Measurements from ENCODE around the gene CEP162. TPM values are rescaled to one million over a fixed set of nuclear protein-coding genes. Genes with fewer than 3 reads are reported as not detected.

The CEP162 gene
- total RNA-seq, 3 donors from 2014 or later (not counting 1 experiment from before 2014, with no cell fraction given) = 11.2 to 14.6 (median 12.0) TPM

DNA sequence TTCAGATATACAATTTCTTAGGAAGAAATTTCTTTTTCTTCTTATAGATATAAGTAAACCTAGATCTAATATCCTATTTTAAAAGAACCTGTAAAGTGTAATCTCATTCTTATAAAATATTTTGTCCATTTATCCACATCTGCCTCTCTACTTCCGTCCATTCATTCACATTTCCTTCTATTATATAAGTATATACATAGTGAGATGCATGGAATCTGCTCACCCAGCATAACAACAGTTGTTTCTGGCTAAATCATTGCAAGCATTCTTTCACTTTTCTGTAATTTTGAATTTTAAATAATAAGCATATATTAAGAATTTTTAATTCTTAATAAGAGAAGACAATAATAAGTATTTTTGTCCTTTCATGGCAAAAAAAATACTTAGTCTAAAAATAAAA lies 45.4 kb downstream of the CEP162 start:
- H3K27ac ChIP-seq (ENCODE audit: low read length) = no peak overlapping the region
- no peak for DNase-seq
- H3K27ac Mint-ChIP-seq = no peak overlapping the region
- ATAC-seq = no peak
- TF ChIP-seq, protein P1, sequence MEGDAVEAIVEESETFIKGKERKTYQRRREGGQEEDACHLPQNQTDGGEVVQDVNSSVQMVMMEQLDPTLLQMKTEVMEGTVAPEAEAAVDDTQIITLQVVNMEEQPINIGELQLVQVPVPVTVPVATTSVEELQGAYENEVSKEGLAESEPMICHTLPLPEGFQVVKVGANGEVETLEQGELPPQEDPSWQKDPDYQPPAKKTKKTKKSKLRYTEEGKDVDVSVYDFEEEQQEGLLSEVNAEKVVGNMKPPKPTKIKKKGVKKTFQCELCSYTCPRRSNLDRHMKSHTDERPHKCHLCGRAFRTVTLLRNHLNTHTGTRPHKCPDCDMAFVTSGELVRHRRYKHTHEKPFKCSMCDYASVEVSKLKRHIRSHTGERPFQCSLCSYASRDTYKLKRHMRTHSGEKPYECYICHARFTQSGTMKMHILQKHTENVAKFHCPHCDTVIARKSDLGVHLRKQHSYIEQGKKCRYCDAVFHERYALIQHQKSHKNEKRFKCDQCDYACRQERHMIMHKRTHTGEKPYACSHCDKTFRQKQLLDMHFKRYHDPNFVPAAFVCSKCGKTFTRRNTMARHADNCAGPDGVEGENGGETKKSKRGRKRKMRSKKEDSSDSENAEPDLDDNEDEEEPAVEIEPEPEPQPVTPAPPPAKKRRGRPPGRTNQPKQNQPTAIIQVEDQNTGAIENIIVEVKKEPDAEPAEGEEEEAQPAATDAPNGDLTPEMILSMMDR (IDR thresholded peaks at IDR 0.05) = no peak
- intact Hi-C loops (cut with micrococcal nuclease) = no loop called here
- H3K4me3 Mint-ChIP-seq = no peak overlapping the region
- WGBS (ENCODE audit: insufficient coverage) = no CpG with 5 or more reads among the region's 1 CpG
- H3K4me3 ChIP-seq (ENCODE audit: low read length) = no peak overlapping the region
- no peaks in the 10 kb centered on the region for H3K9me3 Mint-ChIP-seq
- H3K36me3 ChIP-seq (ENCODE audit: control insufficient read depth, insufficient read depth, low read length) = peaks cover 13% of the 10 kb centered on the region
- H3K36me3 Mint-ChIP-seq = no peaks in the 10 kb centered on the region
- no peaks in the 10 kb centered on the region for H3K4me1 ChIP-seq (ENCODE audit: control insufficient read depth, insufficient read depth, low read length)
- no peaks in the 10 kb centered on the region for H3K27me3 ChIP-seq (ENCODE audit: control insufficient read depth, insufficient read depth, low read length)
- no peaks in the 10 kb centered on the region for H3K9me3 ChIP-seq (ENCODE audit: control insufficient read depth, insufficient read depth, low read length)
- peaks cover 0 to 5% of the 10 kb centered on the region in 2 donors for H3K4me1 Mint-ChIP-seq
- H3K27me3 Mint-ChIP-seq (ENCODE audit: low read depth in 2 of 2) = no peaks in the 10 kb centered on the region

DNA sequence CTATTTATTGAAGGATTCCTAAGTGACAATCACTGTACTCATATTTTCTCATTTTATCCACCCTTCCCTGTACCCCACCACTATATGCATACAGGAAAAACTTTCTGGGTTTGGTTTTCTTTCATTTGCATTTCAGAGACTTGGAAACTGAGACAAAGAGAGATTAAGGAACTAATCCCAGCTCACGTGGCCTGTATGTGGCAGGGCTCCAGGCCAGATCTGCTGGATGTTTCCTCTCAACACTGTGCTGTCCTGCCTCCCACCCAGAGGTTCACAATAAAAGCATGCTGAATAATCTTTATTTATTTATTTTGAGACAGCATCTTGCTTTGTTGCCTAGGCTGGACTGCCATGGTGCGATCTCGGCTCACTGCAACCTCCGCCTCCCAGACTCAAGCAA lies 50.2 kb downstream of the CEP162 start:
- DNase-seq = no peak
- Histone ChIP-seq H3K36me3 (ENCODE audit: control insufficient read depth, insufficient read depth, low read length) (peaks cover 4% of the 10 kb centered on the region), H3K27ac (ENCODE audit: low read length) (no peak overlapping the region), H3K27me3 (ENCODE audit: control insufficient read depth, insufficient read depth, low read length) (no peaks in the 10 kb centered on the region), H3K4me1 (ENCODE audit: control insufficient read depth, insufficient read depth, low read length) (no peaks in the 10 kb centered on the region), H3K4me3 (ENCODE audit: low read length) (no peak overlapping the region), H3K9me3 (ENCODE audit: control insufficient read depth, insufficient read depth, low read length) (no peaks in the 10 kb centered on the region)
- Mint-ChIP-seq H3K36me3 (no peaks in the 10 kb centered on the region), H3K4me1 (peaks cover 0 to 5% of the 10 kb centered on the region in 2 donors), H3K9me3 (no peaks in the 10 kb centered on the region), H3K27me3 (ENCODE audit: low read depth in 2 of 2) (no peaks in the 10 kb centered on the region), H3K27ac (no peak overlapping the region), H3K4me3 (no peak overlapping the region)
- ATAC-seq = no peak
- 87% methylated on average over 4 of the region's 4 CpGs for WGBS (ENCODE audit: insufficient coverage)
- TF ChIP-seq, protein P1 (IDR thresholded peaks at IDR 0.05) = no peak
- intact Hi-C loops (cut with micrococcal nuclease) = no loop called here

DNA sequence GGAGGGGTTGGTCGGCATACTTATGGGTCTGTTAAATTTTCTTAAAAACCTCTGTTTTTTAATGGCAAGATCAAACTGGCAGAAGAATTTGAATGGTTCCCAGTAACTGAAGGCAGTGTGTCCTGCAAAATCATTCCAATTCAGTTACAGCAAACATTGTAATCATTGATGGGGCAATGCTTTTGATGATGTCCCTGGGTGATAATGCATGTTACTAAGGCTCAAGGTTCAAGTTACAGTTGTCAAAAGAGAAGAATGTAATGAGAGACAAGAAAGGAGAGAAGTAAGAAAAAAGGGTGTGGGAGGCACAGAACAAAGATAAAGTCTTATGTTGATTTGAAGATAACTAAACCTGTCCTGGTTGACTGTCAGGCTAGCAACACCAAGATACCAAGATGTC lies 54.9 kb downstream of the CEP162 start:
- H3K9me3 Mint-ChIP-seq = no peaks in the 10 kb centered on the region
- H3K27me3 Mint-ChIP-seq (ENCODE audit: low read depth in 2 of 2) = no peaks in the 10 kb centered on the region
- H3K27ac Mint-ChIP-seq = no peak overlapping the region
- H3K4me1 Mint-ChIP-seq = no peaks in the 10 kb centered on the region
- H3K4me1 ChIP-seq (ENCODE audit: control insufficient read depth, insufficient read depth, low read length) = no peaks in the 10 kb centered on the region
- no peaks in the 10 kb centered on the region for H3K27me3 ChIP-seq (ENCODE audit: control insufficient read depth, insufficient read depth, low read length)
- no peaks in the 10 kb centered on the region for H3K36me3 Mint-ChIP-seq
- H3K27ac ChIP-seq (ENCODE audit: low read length) = no peak overlapping the region
- peaks cover 20% of the 10 kb centered on the region for H3K36me3 ChIP-seq (ENCODE audit: control insufficient read depth, insufficient read depth, low read length)
- H3K4me3 Mint-ChIP-seq = no peak overlapping the region
- ATAC-seq (no peak), DNase-seq (no peak)
- no peak overlapping the region for H3K4me3 ChIP-seq (ENCODE audit: low read length)
- H3K9me3 ChIP-seq (ENCODE audit: control insufficient read depth, insufficient read depth, low read length) = no peaks in the 10 kb centered on the region
- intact Hi-C loops (cut with micrococcal nuclease) = no loop called here
- 100% methylated on average over 1 of the region's 1 CpG for WGBS (ENCODE audit: insufficient coverage)
- TF ChIP-seq, protein P1 (IDR thresholded peaks at IDR 0.05) = no peak

DNA sequence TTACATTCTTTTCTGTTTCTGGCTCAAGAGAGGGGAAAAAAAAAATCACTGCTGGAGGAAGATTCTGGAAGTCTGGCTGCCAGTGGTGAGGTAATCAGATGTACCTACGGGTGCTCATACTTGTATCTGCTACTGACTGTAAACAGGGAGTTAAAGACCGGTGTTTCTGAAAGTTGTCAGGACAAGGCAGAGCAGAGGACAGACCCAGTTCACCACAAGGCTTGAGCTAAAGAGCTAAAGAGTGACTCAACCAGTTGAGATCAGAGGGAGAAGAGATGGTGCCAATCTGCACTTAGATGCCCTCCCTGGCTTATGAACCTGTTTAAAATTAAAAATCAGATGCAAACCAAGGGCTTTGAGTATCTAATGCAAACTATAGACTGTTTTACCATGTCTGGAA lies 55.4 kb downstream of the CEP162 start:
- TF ChIP-seq, protein P1 (IDR thresholded peaks at IDR 0.05) = no peak
- no peaks in the 10 kb centered on the region for H3K27me3 Mint-ChIP-seq (ENCODE audit: low read depth in 2 of 2)
- Histone ChIP-seq H3K27ac (ENCODE audit: low read length) (no peak overlapping the region), H3K27me3 (ENCODE audit: control insufficient read depth, insufficient read depth, low read length) (no peaks in the 10 kb centered on the region), H3K36me3 (ENCODE audit: control insufficient read depth, insufficient read depth, low read length) (peaks cover 20% of the 10 kb centered on the region), H3K4me1 (ENCODE audit: control insufficient read depth, insufficient read depth, low read length) (no peaks in the 10 kb centered on the region), H3K4me3 (ENCODE audit: low read length) (no peak overlapping the region), H3K9me3 (ENCODE audit: control insufficient read depth, insufficient read depth, low read length) (no peaks in the 10 kb centered on the region)
- intact Hi-C loops (cut with micrococcal nuclease) = no loop called here
- H3K9me3 Mint-ChIP-seq = no peaks in the 10 kb centered on the region
- H3K27ac Mint-ChIP-seq = no peak overlapping the region
- DNase-seq = no peak
- H3K4me3 Mint-ChIP-seq = no peak overlapping the region
- WGBS (ENCODE audit: insufficient coverage) = 94% methylated on average over 2 of the region's 2 CpGs
- H3K4me1 Mint-ChIP-seq = no peaks in the 10 kb centered on the region
- H3K36me3 Mint-ChIP-seq = no peaks in the 10 kb centered on the region
- ATAC-seq = no peak

Data from natural killer cell (primary cell).